Colonic mucosa (tissue), 4 donors: ENCODE data around the gene TRPM8. TPM values are rescaled to one million over a fixed set of nuclear protein-coding genes. Genes with fewer than 3 reads are reported as not detected.

Experiments
- DNase-seq: peaks from one replicate; pipeline ENCODE4 v3.0.0-alpha.2; 2020
- H3K27ac ChIP-seq: fragments of 200-600 bp; one replicate; pipeline ENCODE4 v1.8.0; 2021
- H3K27me3 ChIP-seq: fragments of 200-600 bp; one replicate; pipeline ENCODE4 v1.8.0; 2021
- H3K36me3 ChIP-seq: fragments of 200-600 bp; one replicate; pipeline ENCODE4 v1.8.0; 2021
- H3K4me1 ChIP-seq: fragments of 200-600 bp; one replicate; pipeline ENCODE4 v1.8.0; 2021; ENCODE audit warnings: mild to moderate bottlenecking
- H3K4me3 ChIP-seq: fragments of 200-600 bp; one replicate; pipeline ENCODE4 v1.8.0; 2021
- H3K9ac ChIP-seq, 2 donors: one replicate each; pipeline ENCODE4 v1.7.0; 2013; ENCODE audit warnings: control low read depth in 2 of 2, low read depth in 2 of 2, low read length in 2 of 2
- H3K9me3 ChIP-seq: fragments of 200-600 bp; one replicate; pipeline ENCODE4 v1.8.0; 2021
- intact Hi-C: fragments of 100-400 bp; cut with DNase I; formaldehyde crosslinking; loops from one replicate; pipeline ENCODE4 v1.14.1; 2022
- total RNA-seq, 2 donors: library from RNA; stranded (reverse); fragmentation: NEBNext Ultra II Directional in 1 of 2; extraction: Animal tissue kit (Norgen Biotek cat#: 25700) in 1 of 2; gene quantifications; one replicate each; pipeline ENCODE4 v1.2.1, GENCODE V29; 2021
- TF ChIP-seq, protein P1 (sequence below): fragments of 200-600 bp; IDR thresholded peaks from one replicate; pipeline ENCODE4 v1.8.0; 2022; ENCODE audit warnings: antibody characterized with exemption, mild to moderate bottlenecking
- donor health status: healthy.
- donor health status: DM: no; HTN: no; CAD: no.
- donor health status: DM: no; HTN: no; CAD: no.

Gene TRPM8
- total RNA-seq, 2 donors from 2014 or later, result not detected

DNA sequence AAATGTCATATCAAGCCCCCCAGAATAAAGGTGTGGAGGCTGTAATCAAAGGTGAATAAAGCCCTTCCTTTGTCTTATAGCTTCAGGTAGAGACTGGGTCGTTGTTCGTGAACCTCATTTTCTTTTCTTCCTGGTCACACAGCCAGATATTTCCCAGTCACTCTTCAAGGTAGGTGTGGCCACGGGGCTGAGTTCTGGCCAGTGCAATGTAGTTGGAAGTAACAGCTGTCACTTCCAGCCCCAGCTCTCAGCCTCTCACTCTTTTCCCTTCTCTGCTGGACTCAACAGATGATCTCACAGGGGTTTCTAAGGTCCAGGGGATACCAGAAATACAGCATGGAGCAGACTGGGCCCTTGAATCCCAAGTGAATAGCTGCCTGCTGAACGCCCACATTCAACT is 15.8 kb upstream of the TRPM8 start:
- Histone ChIP-seq H3K9ac (no peak overlapping the region), H3K4me3 (no peak overlapping the region), H3K9me3 (no peaks in the 10 kb centered on the region), H3K36me3 (no peaks in the 10 kb centered on the region), H3K27me3 (no peaks in the 10 kb centered on the region), H3K4me1 (no peaks in the 10 kb centered on the region), H3K27ac (no peak overlapping the region)
- intact Hi-C loops, result no loop called here
- no peak for DNase-seq
- TF ChIP-seq, protein P1, sequence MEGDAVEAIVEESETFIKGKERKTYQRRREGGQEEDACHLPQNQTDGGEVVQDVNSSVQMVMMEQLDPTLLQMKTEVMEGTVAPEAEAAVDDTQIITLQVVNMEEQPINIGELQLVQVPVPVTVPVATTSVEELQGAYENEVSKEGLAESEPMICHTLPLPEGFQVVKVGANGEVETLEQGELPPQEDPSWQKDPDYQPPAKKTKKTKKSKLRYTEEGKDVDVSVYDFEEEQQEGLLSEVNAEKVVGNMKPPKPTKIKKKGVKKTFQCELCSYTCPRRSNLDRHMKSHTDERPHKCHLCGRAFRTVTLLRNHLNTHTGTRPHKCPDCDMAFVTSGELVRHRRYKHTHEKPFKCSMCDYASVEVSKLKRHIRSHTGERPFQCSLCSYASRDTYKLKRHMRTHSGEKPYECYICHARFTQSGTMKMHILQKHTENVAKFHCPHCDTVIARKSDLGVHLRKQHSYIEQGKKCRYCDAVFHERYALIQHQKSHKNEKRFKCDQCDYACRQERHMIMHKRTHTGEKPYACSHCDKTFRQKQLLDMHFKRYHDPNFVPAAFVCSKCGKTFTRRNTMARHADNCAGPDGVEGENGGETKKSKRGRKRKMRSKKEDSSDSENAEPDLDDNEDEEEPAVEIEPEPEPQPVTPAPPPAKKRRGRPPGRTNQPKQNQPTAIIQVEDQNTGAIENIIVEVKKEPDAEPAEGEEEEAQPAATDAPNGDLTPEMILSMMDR, result no peak

DNA sequence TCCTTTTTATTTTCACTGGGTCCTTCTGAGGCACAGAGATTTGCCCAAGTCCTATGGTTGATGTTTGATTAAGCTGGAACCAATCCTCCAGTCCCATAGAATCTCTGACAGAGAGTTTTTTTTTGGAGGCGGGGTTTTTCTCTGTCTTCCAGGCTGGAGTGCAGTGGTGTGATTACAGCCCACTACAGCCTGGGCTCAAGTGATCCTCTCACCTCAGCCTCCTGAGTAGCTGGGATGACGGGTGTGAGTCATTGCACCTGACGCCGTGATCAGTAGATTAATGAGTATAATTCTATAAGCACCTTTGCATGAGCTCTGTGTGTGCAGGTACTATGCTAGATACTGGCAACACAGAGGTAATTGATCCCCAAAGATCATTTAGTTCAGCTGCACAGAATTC is 15.3 kb upstream of the TRPM8 start:
- no peaks in the 10 kb centered on the region for H3K9me3 ChIP-seq
- intact Hi-C loops, result no loop called here
- no peak overlapping the region for H3K27ac ChIP-seq
- TF ChIP-seq, protein P1, result no peak
- DNase-seq, result no peak
- H3K36me3 ChIP-seq, result no peaks in the 10 kb centered on the region
- no peak overlapping the region for H3K4me3 ChIP-seq
- H3K9ac ChIP-seq, result no peak overlapping the region
- no peaks in the 10 kb centered on the region for H3K4me1 ChIP-seq
- no peaks in the 10 kb centered on the region for H3K27me3 ChIP-seq

DNA sequence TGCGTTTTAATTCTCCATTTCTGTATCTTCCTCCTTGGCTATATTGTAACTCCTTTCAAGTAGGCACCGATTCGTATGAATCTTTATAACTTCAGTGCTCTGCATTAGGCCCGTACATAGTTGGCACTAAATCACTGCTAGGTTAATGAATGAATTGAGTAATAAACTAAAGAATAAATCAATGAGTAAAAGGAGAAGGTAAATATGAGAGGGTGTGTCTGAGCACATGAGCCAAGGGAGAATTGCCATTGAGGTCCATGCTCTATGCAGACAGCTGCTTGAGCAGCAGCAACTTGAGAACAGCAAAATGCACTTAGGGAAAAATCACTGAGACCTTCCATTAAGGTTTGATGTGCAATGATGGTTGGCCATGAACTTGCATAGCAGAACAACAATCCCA is 11.2 kb upstream of the TRPM8 start:
- DNase-seq, result no peak
- H3K27me3 ChIP-seq, result no peaks in the 10 kb centered on the region
- H3K9ac ChIP-seq, result no peak overlapping the region
- intact Hi-C loops, result no loop called here
- no peak overlapping the region for H3K27ac ChIP-seq
- no peaks in the 10 kb centered on the region for H3K36me3 ChIP-seq
- no peak overlapping the region for H3K4me3 ChIP-seq
- TF ChIP-seq, protein P1, result no peak
- no peaks in the 10 kb centered on the region for H3K4me1 ChIP-seq
- H3K9me3 ChIP-seq, result no peaks in the 10 kb centered on the region

DNA sequence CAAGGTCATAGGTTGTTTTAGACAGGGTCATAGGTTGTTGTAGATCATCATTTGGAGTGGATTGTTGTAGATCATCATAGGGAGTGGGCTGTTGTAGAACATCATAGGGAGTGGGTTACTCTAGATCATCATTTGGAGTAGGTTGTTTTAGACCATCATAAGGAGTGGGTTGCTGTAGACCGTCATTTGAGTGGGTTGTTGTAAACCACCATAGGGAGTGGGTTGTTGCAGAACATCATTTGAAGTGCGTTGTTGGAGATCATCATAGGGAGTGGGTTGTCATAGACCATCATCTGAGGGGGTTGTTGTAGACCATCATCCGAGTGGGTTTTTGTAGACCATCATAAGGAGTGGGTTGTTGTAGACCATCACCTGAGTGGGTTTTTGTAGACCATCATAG is 9.5 kb upstream of the TRPM8 start:
- DNase-seq, result no peak
- H3K9ac ChIP-seq, result no peak overlapping the region
- TF ChIP-seq, protein P1, result no peak
- intact Hi-C loops, result no loop called here
- H3K4me1 ChIP-seq, result no peaks in the 10 kb centered on the region
- no peaks in the 10 kb centered on the region for H3K36me3 ChIP-seq
- H3K27ac ChIP-seq, result no peak overlapping the region
- no peaks in the 10 kb centered on the region for H3K9me3 ChIP-seq
- no peak overlapping the region for H3K4me3 ChIP-seq
- H3K27me3 ChIP-seq, result no peaks in the 10 kb centered on the region

DNA sequence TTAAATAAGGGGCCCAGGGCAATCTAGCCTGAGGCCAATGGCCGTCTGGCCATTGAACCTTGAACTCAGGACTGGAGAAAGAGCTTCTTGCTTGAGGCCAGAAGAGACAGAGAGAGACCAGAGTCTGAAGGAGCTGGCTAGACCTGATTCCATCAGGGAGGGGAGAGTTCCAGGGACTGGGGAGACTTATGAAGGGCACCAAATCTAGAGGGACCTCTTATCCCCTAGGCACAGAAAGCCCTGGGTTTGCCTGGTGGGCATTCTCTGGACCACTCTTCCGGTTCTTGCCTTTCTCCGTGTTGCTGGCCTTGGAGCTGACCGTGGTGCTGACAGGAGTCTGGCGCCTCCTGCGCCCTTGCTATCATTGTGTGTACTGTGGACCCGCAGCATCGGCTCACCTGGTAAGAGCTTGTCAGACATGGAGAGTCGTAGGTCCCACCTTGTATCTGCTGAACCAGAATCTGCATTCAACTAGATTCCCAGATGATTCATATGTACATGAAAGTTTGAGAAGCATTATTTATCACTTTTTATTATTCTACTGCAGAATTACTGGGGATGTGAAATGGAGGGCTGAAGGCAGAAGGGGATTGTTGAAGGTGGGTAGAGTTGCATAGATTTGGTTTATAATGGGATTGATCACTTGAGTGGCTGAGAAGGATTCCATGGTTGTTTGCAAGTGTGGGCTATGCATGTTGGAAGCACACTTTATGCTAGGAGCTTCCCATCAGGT is 4.3 kb upstream of the TRPM8 start:
- Histone ChIP-seq H3K4me3 (no peak overlapping the region), H3K27ac (no peak overlapping the region), H3K27me3 (no peaks in the 10 kb centered on the region), H3K9ac (no peak overlapping the region), H3K36me3 (no peaks in the 10 kb centered on the region), H3K9me3 (no peaks in the 10 kb centered on the region), H3K4me1 (no peaks in the 10 kb centered on the region)
- TF ChIP-seq, protein P1, result no peak
- DNase-seq, result peak; percentile 22
- intact Hi-C loops, result no loop called here
